ENCODE results near the gene MAPK8IP3.

MAPK8IP3 gene

GRCh38 chr16:1740781-1741490 is 34.9 kb downstream of the MAPK8IP3 start:
- no peak for DNase-seq (ENCODE audit: low read depth in 2 of 2)

- no peak for DNase-seq (ENCODE audit: low read depth in 2 of 2)
These were observed 35.7 kb downstream of the MAPK8IP3 start for GRCh38 chr16:1741553-1742165.

- DNase-seq (ENCODE audit: low read depth in 2 of 2) = no peak
These were observed 37.7 kb downstream of the MAPK8IP3 start for GRCh38 chr16:1743376-1744337.

GRCh38 chr16:1744338-1744840 is 38.4 kb downstream of the MAPK8IP3 start:
- DNase-seq (ENCODE audit: low read depth in 2 of 2) = no peak

DNA sequence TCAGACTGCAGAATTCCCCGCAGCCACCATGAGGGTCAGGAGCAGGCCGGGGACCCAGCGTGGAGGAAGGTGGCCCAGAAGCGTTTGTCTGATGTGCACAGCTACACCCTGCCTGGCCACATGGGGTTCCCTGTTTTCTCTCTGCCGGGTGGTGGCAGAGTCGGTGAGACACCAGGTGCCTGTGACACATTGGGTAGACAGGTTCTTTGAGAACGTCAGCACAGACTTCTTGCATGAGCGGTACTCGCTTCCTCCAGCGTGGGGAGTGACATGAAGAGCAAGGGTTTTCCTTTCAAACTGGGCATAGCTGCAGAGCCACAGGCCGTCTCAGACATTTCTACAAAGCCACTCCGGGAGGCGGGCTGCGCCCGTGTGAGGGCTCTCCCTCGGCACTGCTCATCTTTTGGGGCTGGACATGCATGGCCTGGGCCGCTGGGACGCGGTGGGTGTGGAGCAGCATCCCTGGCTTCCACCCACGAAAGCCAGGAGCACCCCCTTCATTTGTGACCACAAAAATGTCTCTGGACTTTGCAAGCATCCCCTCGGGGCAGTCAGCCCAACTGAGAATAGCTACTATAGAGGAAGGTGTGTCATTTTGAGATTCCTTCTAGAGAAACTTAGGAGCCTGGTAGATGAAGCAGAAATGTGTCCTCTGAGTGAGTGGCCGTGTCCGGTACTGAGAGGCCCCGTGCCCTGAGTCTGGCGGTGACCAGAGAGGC is 39.3 kb downstream of the MAPK8IP3 start:
- no peak for DNase-seq (ENCODE audit: low read depth in 2 of 2)

DNA sequence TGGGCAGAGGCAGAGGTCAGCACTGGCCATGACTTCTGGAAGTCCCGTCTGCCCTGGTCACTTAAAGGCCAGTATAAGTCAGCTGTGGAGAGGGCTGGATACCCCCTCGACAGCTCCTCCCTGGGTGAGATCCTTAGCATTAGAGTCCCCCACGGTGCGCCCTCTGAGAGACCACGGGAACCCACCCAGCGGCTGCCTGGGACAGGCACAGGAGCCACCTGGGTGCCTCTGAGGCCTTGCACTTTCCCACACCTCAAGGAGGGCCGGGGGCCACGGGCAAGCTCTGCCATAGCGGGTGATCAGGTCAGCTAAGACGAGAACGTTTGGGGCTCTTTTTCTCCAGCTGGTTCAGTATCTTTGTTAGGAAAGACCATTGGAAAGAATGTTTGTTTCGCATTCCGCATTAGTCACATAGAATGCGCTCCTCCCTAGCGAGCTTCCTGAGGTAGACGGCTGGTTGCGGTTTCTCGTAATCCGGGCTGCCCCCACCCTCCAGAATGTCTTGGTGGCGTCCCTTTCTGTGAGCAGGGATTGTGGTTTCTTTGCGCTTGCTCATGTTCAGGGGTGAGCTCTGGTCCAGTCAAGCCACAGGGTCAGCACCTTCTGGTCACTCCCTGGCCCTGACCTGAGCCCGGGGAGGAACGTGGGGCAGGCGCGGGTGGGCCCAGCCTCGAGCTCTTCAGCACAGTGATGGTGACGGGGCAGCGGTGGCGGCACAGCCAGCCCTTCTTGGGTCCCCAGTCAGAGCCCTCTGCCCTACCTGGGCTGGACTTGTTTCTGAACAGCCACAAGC is 40.1 kb downstream of the MAPK8IP3 start:
- no peak for DNase-seq (ENCODE audit: low read depth in 2 of 2)

GRCh38 chr16:1746693-1747195 is 40.7 kb downstream of the MAPK8IP3 start:
- DNase-seq (ENCODE audit: low read depth in 2 of 2) = no peak

- DNase-seq (ENCODE audit: low read depth in 2 of 2) = no peak
These were observed 41.9 kb downstream of the MAPK8IP3 start for GRCh38 chr16:1747934-1748333.

DNA sequence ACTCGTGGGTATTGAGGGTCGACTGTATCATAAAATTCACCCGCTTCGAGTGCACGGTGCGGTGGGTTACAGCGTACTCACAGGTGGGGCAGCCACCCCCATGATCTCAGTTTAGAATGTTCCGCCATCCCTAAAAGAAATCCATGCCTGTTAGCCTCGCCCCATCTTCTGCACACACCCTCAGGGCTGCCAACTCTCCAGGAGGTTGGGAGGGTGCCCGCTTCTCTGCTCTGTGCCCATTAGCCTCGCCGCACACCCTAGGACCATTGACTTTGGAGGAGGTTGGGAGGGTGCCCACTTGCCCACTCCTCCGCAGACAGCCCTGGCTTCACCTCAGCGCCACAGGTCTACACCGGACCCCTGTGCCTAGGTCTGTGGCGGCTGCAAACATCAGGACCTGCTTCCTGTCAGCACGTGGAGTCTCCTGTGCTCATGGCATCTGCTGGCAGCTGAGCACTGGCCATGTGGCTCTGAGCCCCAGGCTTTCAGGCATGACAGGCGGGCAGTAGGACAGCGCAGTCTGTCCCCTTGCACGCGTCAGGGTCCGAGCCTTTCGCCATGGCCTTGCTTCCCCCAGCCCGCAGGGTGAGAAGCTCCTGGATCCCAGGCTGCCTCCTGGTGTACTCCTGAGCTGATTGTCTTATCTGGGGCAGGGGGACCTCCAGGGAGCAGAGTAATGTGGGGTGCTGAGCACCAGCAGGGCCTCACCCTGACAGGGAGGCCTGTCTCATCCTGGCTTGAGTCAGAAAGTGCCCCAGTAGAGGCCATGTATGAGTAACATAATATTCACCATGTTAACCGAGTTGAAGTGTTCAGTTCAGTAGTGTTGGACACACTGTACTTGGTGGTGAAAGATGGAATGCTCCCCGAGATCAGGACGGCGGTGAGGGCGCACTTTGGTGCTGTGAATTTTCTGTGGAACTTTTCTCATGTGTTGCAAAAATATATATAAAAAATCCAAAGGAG is 43.4 kb downstream of the MAPK8IP3 start:
- no peak for DNase-seq (ENCODE audit: low read depth in 2 of 2)

DNA sequence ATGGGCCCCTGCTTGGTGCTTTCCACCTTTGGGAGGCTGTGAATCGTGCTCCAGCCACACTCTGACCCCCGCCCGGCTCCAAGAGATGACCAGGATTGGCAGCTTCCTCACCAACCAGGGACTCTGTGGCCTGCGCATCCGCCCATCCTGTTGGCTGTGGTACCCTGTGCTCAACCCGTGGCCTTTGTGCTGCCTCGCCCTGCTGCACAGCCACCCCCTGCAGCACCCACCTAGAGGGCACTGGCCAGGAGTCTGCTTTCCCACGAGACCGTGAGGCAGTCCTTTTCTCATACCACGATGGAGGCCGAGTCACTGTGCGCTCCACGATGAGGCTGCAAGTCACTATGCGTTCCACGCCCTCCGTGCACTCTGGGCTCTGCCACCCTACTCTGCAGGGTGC is 46.0 kb downstream of the MAPK8IP3 start:
- no peak for DNase-seq (ENCODE audit: low read depth in 2 of 2)

DNA sequence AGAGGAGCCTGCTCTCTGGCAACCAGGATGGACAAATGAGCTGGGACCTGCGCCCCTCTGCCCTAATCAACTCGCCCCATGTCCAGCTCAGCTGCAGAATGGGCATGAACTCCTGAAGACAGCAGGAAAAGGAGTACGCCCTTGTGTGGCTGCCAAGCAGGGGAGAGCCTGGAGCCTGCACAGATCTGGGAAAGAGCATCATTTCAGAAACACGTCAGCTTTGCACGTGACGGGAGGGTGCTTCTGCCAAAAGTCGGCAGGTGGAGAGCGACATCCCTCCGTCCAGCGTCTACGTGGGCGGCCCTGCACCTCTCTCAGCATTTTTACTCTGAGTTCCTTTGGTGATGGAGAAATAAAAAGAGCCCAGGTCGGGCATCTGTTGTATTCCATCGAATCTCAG is 46.9 kb downstream of the MAPK8IP3 start:
- no peak for DNase-seq (ENCODE audit: low read depth in 2 of 2)

GRCh38 chr16:1754204-1754603 is 48.2 kb downstream of the MAPK8IP3 start:
- DNase-seq (ENCODE audit: low read depth in 2 of 2) = no peak

DNA sequence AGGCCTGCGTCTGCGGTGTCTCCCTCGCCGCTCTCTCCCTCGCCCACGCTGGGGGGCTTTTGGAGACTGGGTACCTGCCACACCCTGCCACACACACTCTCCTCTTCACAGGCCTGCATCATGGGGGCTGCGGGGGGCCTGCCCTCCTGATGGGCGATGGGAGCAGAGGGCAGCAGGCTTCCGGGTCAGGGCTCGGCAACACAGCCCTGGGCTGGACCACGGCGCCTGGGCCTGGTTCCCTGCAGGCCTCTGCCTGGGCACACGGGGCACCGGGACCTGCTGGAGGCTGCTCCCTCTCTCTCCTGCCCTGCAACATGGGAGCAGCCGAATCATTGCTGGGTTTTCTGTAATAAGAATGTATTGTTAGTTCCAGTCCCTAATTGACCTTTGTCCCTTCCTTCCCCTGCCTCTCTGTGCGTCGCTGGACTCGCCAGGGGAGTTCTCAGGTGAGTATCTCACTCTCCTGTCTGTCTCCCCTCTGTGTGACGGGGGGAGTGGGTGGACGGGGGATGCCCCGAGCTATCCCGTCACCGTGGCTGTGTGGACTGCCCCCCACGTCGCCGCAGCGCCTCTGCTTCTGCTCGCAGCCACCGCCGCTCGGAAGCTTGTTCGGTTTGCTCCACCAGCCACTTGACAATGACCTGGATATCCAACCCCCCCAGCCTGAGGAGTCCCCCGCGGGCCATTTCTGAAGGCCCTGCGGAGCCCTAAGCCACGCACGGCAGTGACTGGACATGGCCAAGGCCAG is 51.9 kb downstream of the MAPK8IP3 start:
- DNase-seq (ENCODE audit: low read depth in 2 of 2) = no peak

DNA sequence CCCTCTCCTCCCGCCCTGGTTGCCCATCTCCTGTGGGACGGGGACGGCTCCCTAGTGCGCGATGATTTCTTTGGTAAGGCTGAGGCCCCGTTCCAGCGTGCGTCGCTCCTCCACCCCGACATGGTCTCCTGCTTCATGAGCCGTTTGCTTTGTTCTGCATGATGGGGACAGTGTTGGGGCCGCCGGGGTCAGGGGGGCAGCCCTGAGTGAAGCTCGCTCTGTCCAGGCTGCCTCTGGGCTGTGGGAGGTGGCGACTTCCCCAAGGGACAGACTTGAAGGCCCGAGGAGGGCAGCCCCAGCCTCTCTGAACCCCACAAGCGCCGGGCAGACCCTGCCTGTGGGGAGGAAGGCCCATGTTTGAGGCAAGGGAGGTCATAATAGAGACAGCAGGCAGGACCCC is 52.9 kb downstream of the MAPK8IP3 start:
- DNase-seq (ENCODE audit: low read depth in 2 of 2) = no peak

- no peak for DNase-seq (ENCODE audit: low read depth in 2 of 2)
These were observed 53.5 kb downstream of the MAPK8IP3 start for GRCh38 chr16:1759511-1759910.

DNA sequence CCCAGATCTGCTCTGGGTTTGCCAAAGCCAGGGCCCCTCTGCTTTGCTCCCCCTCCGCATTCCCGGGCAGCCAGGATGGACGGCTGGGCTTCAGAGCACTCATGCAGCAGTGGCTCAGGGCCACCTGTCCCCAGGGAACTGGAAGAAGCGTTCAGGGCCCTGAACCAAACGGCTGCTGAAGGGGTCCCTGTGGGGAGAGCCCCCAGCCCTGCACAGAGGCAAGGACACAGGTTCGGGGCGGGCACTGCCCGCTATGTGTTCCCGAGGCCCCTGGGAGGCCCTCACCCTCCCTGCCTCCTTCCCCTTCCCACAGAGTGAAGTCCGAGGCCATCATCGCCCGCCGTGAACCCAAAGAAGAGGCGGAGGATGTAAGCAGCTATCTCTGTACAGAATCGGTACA is 54.9 kb downstream of the MAPK8IP3 start:
- DNase-seq (ENCODE audit: low read depth in 2 of 2) = no peak

GRCh38 chr16:1761751-1762150 is 55.8 kb downstream of the MAPK8IP3 start:
- DNase-seq (ENCODE audit: low read depth in 2 of 2) = no peak

GRCh38 chr16:1762196-1762878 is 56.3 kb downstream of the MAPK8IP3 start:
- DNase-seq (ENCODE audit: low read depth in 2 of 2) = no peak
